ENCODE measurements around the gene VSTM1.
"Not testable (repeated sequence)": the region's sequence is repeated elsewhere in the genome, so short reads cannot be mapped to it uniquely, and the experiment has no call there.

VSTM1 gene

GRCh38 chr19:54095136-54095858 is 31.6 kb upstream of the VSTM1 start:
- no peak for ATAC-seq
- Mint-ChIP-seq H3K4me1 (peaks cover 16% of the 10 kb centered on the region), H3K4me3 (peak overlapping the region; percentile 66), H3K36me3 (peaks cover 6% of the 10 kb centered on the region), H3K27ac (no peak overlapping the region), H3K9me3 (peaks cover 4% of the 10 kb centered on the region), H3K27me3 (peaks cover 62% of the 10 kb centered on the region)

- Mint-ChIP-seq H3K36me3 (peaks cover 6% of the 10 kb centered on the region), H3K9me3 (peaks cover 4% of the 10 kb centered on the region), H3K4me1 (peaks cover 16% of the 10 kb centered on the region), H3K4me3 (no peak overlapping the region), H3K27ac (no peak overlapping the region), H3K27me3 (peaks cover 59% of the 10 kb centered on the region)
- no peak for ATAC-seq
Observed at GRCh38 chr19:54094426-54095000, 30.8 kb upstream of the VSTM1 start.

- ATAC-seq = no peak
- no peak overlapping the region for H3K4me3 Mint-ChIP-seq
- peaks cover 9% of the 10 kb centered on the region for H3K27me3 Mint-ChIP-seq
- no peak overlapping the region for H3K27ac Mint-ChIP-seq
- no peaks in the 10 kb centered on the region for H3K4me1 Mint-ChIP-seq
- H3K9me3 Mint-ChIP-seq = peaks cover 4% of the 10 kb centered on the region
- no peaks in the 10 kb centered on the region for H3K36me3 Mint-ChIP-seq
Observed at GRCh38 chr19:54084410-54084809, 20.7 kb upstream of the VSTM1 start.

- ATAC-seq = no peak
- Mint-ChIP-seq H3K36me3 (peaks cover 3% of the 10 kb centered on the region), H3K9me3 (peaks cover 6% of the 10 kb centered on the region), H3K27me3 (peaks cover 6% of the 10 kb centered on the region), H3K4me1 (no peaks in the 10 kb centered on the region), H3K4me3 (no peak within 1 kb of the TSS), H3K27ac (no peak within 1 kb of the TSS)
Observed at GRCh38 chr19:54081032-54081431, 17.3 kb upstream of the VSTM1 start, which contains the start of gene TARM1. TARM1 (minus strand) TSS chr19:54081365; CDS start chr19:54081340, 25 bp downstream.

- no peak for ATAC-seq
- H3K36me3 Mint-ChIP-seq = peaks cover 6% of the 10 kb centered on the region
- H3K4me1 Mint-ChIP-seq = no peaks in the 10 kb centered on the region
- H3K27ac Mint-ChIP-seq = no peak overlapping the region
- peaks cover 11% of the 10 kb centered on the region for H3K27me3 Mint-ChIP-seq
- peaks cover 8% of the 10 kb centered on the region for H3K9me3 Mint-ChIP-seq
- no peak overlapping the region for H3K4me3 Mint-ChIP-seq
Observed at GRCh38 chr19:54077334-54077733, 13.6 kb upstream of the VSTM1 start.

- peaks cover 11% of the 10 kb centered on the region for H3K27me3 Mint-ChIP-seq
- no peaks in the 10 kb centered on the region for H3K4me1 Mint-ChIP-seq
- peaks cover 6% of the 10 kb centered on the region for H3K36me3 Mint-ChIP-seq
- no peak overlapping the region for H3K4me3 Mint-ChIP-seq
- no peak overlapping the region for H3K27ac Mint-ChIP-seq
- peaks cover 10% of the 10 kb centered on the region for H3K9me3 Mint-ChIP-seq
- no peak for ATAC-seq
Observed at GRCh38 chr19:54074851-54075250, 11.2 kb upstream of the VSTM1 start.

GRCh38 chr19:54073829-54074228 is 10.1 kb upstream of the VSTM1 start:
- Mint-ChIP-seq H3K4me1 (no peaks in the 10 kb centered on the region), H3K27ac (no peak overlapping the region), H3K36me3 (peaks cover 6% of the 10 kb centered on the region), H3K4me3 (no peak overlapping the region), H3K9me3 (peaks cover 13% of the 10 kb centered on the region), H3K27me3 (peaks cover 11% of the 10 kb centered on the region)
- no peak for ATAC-seq

GRCh38 chr19:54069470-54069869 is 5.8 kb upstream of the VSTM1 start:
- Mint-ChIP-seq H3K27ac (no peak overlapping the region), H3K4me3 (no peak overlapping the region), H3K4me1 (no peaks in the 10 kb centered on the region), H3K9me3 (peaks cover 13% of the 10 kb centered on the region), H3K36me3 (peaks cover 5% of the 10 kb centered on the region), H3K27me3 (peaks cover 11% of the 10 kb centered on the region)
- ATAC-seq = no peak

- Mint-ChIP-seq H3K36me3 (peaks cover 5% of the 10 kb centered on the region), H3K4me3 (no peak overlapping the region), H3K27ac (no peak overlapping the region), H3K4me1 (no peaks in the 10 kb centered on the region), H3K27me3 (peaks cover 32% of the 10 kb centered on the region), H3K9me3 (peaks cover 7% of the 10 kb centered on the region)
- no peak for ATAC-seq
Observed at GRCh38 chr19:54062643-54063042, 1.1 kb downstream of the VSTM1 start.

GRCh38 chr19:54047616-54048015 is 16.1 kb downstream of the VSTM1 start:
- Mint-ChIP-seq H3K27ac (no peak overlapping the region), H3K9me3 (peaks cover 17% of the 10 kb centered on the region), H3K4me3 (no peak overlapping the region), H3K36me3 (no peaks in the 10 kb centered on the region), H3K4me1 (no peaks in the 10 kb centered on the region), H3K27me3 (peaks cover 21% of the 10 kb centered on the region)
- no peak for ATAC-seq

- H3K4me1 Mint-ChIP-seq = no peaks in the 10 kb centered on the region
- no peak overlapping the region for H3K4me3 Mint-ChIP-seq
- peaks cover 21% of the 10 kb centered on the region for H3K27me3 Mint-ChIP-seq
- no peak for ATAC-seq
- no peak overlapping the region for H3K27ac Mint-ChIP-seq
- peaks cover 17% of the 10 kb centered on the region for H3K9me3 Mint-ChIP-seq
- no peaks in the 10 kb centered on the region for H3K36me3 Mint-ChIP-seq
Observed at GRCh38 chr19:54045771-54046170, 17.9 kb downstream of the VSTM1 start.

- peaks cover 21% of the 10 kb centered on the region for H3K27me3 Mint-ChIP-seq
- no peak for ATAC-seq
- no peak overlapping the region for H3K4me3 Mint-ChIP-seq
- H3K36me3 Mint-ChIP-seq = no peaks in the 10 kb centered on the region
- no peaks in the 10 kb centered on the region for H3K4me1 Mint-ChIP-seq
- H3K27ac Mint-ChIP-seq = no peak overlapping the region
- peaks cover 12% of the 10 kb centered on the region for H3K9me3 Mint-ChIP-seq
Observed at GRCh38 chr19:54042989-54043388, 20.7 kb downstream of the VSTM1 start.

- ATAC-seq = no peak
- H3K36me3 Mint-ChIP-seq = no peaks in the 10 kb centered on the region
- no peaks in the 10 kb centered on the region for H3K4me1 Mint-ChIP-seq
- no peak overlapping the region for H3K27ac Mint-ChIP-seq
- peaks cover 17% of the 10 kb centered on the region for H3K9me3 Mint-ChIP-seq
- peaks cover 21% of the 10 kb centered on the region for H3K27me3 Mint-ChIP-seq
- H3K4me3 Mint-ChIP-seq = no peak overlapping the region
Observed at GRCh38 chr19:54041969-54042606, 21.6 kb downstream of the VSTM1 start.

- Mint-ChIP-seq H3K9me3 (peaks cover 12% of the 10 kb centered on the region), H3K27me3 (peaks cover 7% of the 10 kb centered on the region), H3K4me1 (no peaks in the 10 kb centered on the region), H3K36me3 (no peaks in the 10 kb centered on the region), H3K27ac (no peak overlapping the region), H3K4me3 (no peak overlapping the region)
- no peak for ATAC-seq
Observed at GRCh38 chr19:54040003-54040402, 23.7 kb downstream of the VSTM1 start.

- not testable (repeated sequence) for ATAC-seq, H3K36me3 Mint-ChIP-seq, H3K4me1 Mint-ChIP-seq, H3K4me3 Mint-ChIP-seq, H3K27ac Mint-ChIP-seq
- Mint-ChIP-seq H3K27me3 (peaks cover 11% of the 10 kb centered on the region), H3K9me3 (peaks cover 12% of the 10 kb centered on the region)
Observed at GRCh38 chr19:54036542-54036941, 27.2 kb downstream of the VSTM1 start.
